HepG2 (cell line): ENCODE measurements around the gene WDR87. TPM values are rescaled to one million over a fixed set of nuclear protein-coding genes. Genes with fewer than 3 reads are reported as not detected.

Experiments used
- NR3C1 ChIP-seq: sonication (generic); formaldehyde crosslinking; IDR thresholded peaks from 2 replicates; pipeline ENCODE4 v1.4.0; 2020; ENCODE audit warnings: missing genetic modification reagents
- ZNF10 ChIP-seq: sonication (generic); formaldehyde crosslinking; IDR thresholded peaks from 2 replicates; pipeline ENCODE4 v1.4.0; 2020; ENCODE audit warnings: mild to moderate bottlenecking, low read depth, missing genetic modification reagents, borderline replicate concordance
- ZNF17 ChIP-seq: sonication (generic); formaldehyde crosslinking; IDR thresholded peaks from 2 replicates; pipeline ENCODE4 v1.5.0; 2020; ENCODE audit warnings: mild to moderate bottlenecking, missing genetic modification reagents
- ZNF646 ChIP-seq: sonication (generic); formaldehyde crosslinking; IDR thresholded peaks from 2 replicates; pipeline ENCODE4 v1.9.0; 2021; ENCODE audit warnings: mild to moderate bottlenecking, missing genetic modification reagents
- ZNF816 ChIP-seq: sonication (generic); formaldehyde crosslinking; IDR thresholded peaks from 2 replicates; pipeline ENCODE4 v1.8.0; 2022; ENCODE audit warnings: missing genetic modification reagents, mild to moderate bottlenecking, borderline replicate concordance
- polyA plus RNA-seq, 8 experiments: library from polyadenylated mRNA; depleted of rRNA in 3 of 8; stranded (reverse) in 7 of 8; unstranded in 1 of 8; fragments of >200 nt; fragmentation: Illumina TruSeq in 4 of 8; extraction: Trizol in 4 of 8; gene quantifications; 2 replicates each; pipeline versions ENCODE4 v1.2.1 to v1.2.3, GENCODE V29; 2011 to 2016; ENCODE audit warnings: low read depth in 4 of 8, missing spikeins in 1 of 8, mixed read lengths in 1 of 8; ENCODE audit not compliant: insufficient read depth in 1 of 8
- total RNA-seq, 5 experiments: library from RNA; depleted of rRNA; stranded (reverse); fragments of >200 nt; fragmentation: Illumina TruSeq; extraction: Trizol; gene quantifications; 2 replicates each; pipeline ENCODE4 v1.2.3, GENCODE V29; 2016; ENCODE audit warnings: low read depth in 1 of 5
- TF ChIP-seq, protein P1 (sequence below): IDR thresholded peaks from 2 replicates; pipeline ENCODE4 v1.6.1; 2016; ENCODE audit warnings: control low read depth

The WDR87 gene
- total and polyA plus RNA-seq, 2 of the 13 experiments (the other 11 are each of a cell fraction or from before 2014, with no cell fraction given): not detected

DNA sequence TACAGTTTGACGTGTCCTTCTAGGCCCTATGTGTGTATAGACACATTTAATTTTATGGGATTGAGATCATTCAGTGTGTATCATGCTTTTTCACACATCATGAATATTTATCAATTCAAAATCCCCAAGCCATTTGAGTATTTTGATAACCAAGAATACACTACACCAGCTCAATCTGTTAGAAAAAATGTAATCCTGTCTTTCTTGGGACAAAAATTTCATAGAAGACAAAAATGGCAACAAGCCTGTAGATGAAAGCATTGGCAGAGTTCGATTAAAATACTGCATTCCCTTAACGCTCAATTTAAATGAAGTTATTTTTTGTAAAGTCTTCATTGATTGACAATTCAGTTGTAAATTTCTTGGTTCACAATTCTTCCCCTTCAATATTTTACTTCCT, 41.9 kb downstream of the WDR87 start (continued):
- no peak for TF ChIP-seq ZNF646 (CRISPR knock-in tag)
- TF ChIP-seq ZNF10 (CRISPR knock-in tag): no peak
- TF ChIP-seq NR3C1: no peak
- no peak for TF ChIP-seq ZNF816 (CRISPR knock-in tag)
- TF ChIP-seq, protein P1, sequence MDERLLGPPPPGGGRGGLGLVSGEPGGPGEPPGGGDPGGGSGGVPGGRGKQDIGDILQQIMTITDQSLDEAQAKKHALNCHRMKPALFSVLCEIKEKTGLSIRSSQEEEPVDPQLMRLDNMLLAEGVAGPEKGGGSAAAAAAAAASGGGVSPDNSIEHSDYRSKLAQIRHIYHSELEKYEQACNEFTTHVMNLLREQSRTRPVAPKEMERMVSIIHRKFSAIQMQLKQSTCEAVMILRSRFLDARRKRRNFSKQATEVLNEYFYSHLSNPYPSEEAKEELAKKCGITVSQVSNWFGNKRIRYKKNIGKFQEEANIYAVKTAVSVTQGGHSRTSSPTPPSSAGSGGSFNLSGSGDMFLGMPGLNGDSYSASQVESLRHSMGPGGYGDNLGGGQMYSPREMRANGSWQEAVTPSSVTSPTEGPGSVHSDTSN (CRISPR knock-in tag): no peak
- no peak for TF ChIP-seq ZNF17 (CRISPR knock-in tag)
